SK-N-SH treated with all-trans-retinoic acid at 6 μM for 48 hours (cell line): ENCODE results near the gene RPS19BP1.
A peak's percentile ranks its signal among the peaks of the same experiment; 100 is the strongest.

Source experiments
- ATAC-seq: fragments of 200-7000 bp; cut with Tn5 transposase; 3 replicates; pipeline ENCODE4 v1.9.1; 2020; ENCODE audit warnings: mild to moderate bottlenecking, moderate library complexity
- ARNTL ChIP-seq: fragments of 450-650 bp; formaldehyde crosslinking; IDR thresholded peaks from 2 replicates; pipeline ENCODE4 v1.5.0; 2020; ENCODE audit warnings: low read depth, mild to moderate bottlenecking, moderate library complexity, borderline replicate concordance
- BACH2 ChIP-seq: fragments of 250-450 bp; sonication (Bioruptor Pico); IDR thresholded peaks from 2 replicates; pipeline ENCODE4 v1.9.0; 2021; ENCODE audit warnings: mild to moderate bottlenecking, borderline replicate concordance
- CSDC2 ChIP-seq: fragments of 250-450 bp; sonication (Bioruptor Pico); IDR thresholded peaks from 2 replicates; pipeline ENCODE4 v1.5.0; 2020; ENCODE audit warnings: mild to moderate bottlenecking, moderate library complexity
- ESRRG ChIP-seq: fragments of 250-450 bp; sonication (Bioruptor Pico); IDR thresholded peaks from 2 replicates; pipeline ENCODE4 v1.6.1; 2021; ENCODE audit warnings: mild to moderate bottlenecking
- GLIS3 ChIP-seq: fragments of 250-450 bp; sonication (Bioruptor Pico); IDR thresholded peaks from 2 replicates; pipeline ENCODE4 v1.5.0; 2020; ENCODE audit warnings: mild to moderate bottlenecking, moderate library complexity
- OSR1 ChIP-seq: fragments of 250-450 bp; sonication (Bioruptor Pico); IDR thresholded peaks from 2 replicates; pipeline ENCODE4 v1.8.0; 2022; ENCODE audit warnings: moderate library complexity, mild to moderate bottlenecking, inconsistent platforms
- PPARA ChIP-seq: fragments of 250-450 bp; sonication (Bioruptor Pico); IDR thresholded peaks from 2 replicates; pipeline ENCODE4 v1.5.0; 2020; ENCODE audit warnings: mild to moderate bottlenecking, borderline replicate concordance
- RARB ChIP-seq: fragments of 250-450 bp; sonication (Bioruptor Pico); IDR thresholded peaks from 2 replicates; pipeline ENCODE4 v1.8.0; 2021; ENCODE audit warnings: mild to moderate bottlenecking, moderate library complexity
- TCF4 ChIP-seq: fragments of 250-450 bp; sonication (Bioruptor Pico); IDR thresholded peaks from 2 replicates; pipeline ENCODE4 v1.8.0; 2021; ENCODE audit warnings: mild to moderate bottlenecking, moderate library complexity, borderline replicate concordance
- ZC3H10 ChIP-seq: fragments of 250-450 bp; sonication (Bioruptor Pico); IDR thresholded peaks from 2 replicates; pipeline ENCODE4 v1.5.1; 2021; ENCODE audit warnings: mild to moderate bottlenecking, moderate library complexity
- ZFP30 ChIP-seq: fragments of 450-650 bp; formaldehyde crosslinking; IDR thresholded peaks from 2 replicates; pipeline ENCODE4 v1.5.0; 2022; ENCODE audit warnings: mild to moderate bottlenecking, moderate library complexity
- ZNF565 ChIP-seq: fragments of 450-650 bp; formaldehyde crosslinking; conservative IDR thresholded peaks from 2 replicates; pipeline ENCODE4 v1.5.0; 2020; ENCODE audit warnings: low read depth, mild to moderate bottlenecking, moderate library complexity
- ZNF70 ChIP-seq: fragments of 450-650 bp; formaldehyde crosslinking; IDR thresholded peaks from 2 replicates; pipeline ENCODE4 v1.5.0; 2020; ENCODE audit warnings: mild to moderate bottlenecking, moderate library complexity
- ZNF8 ChIP-seq: fragments of 450-650 bp; formaldehyde crosslinking; IDR thresholded peaks from 2 replicates; pipeline ENCODE4 v1.5.0; 2020; ENCODE audit warnings: mild to moderate bottlenecking, moderate library complexity
- TF ChIP-seq, protein P1 (sequence below): fragments of 250-450 bp; sonication (Bioruptor Pico); IDR thresholded peaks from 2 replicates; pipeline ENCODE4 v1.8.0; 2021; ENCODE audit warnings: low read depth, mild to moderate bottlenecking, moderate library complexity, borderline replicate concordance
- TF ChIP-seq, protein P2 (sequence below): fragments of 250-450 bp; sonication (Bioruptor Pico); IDR thresholded peaks from 2 replicates; pipeline ENCODE4 v1.8.0; 2020; ENCODE audit warnings: mild to moderate bottlenecking, moderate library complexity, borderline replicate concordance
- TF ChIP-seq, protein P3 (sequence below): fragments of 250-450 bp; sonication (Bioruptor Pico); IDR thresholded peaks from 2 replicates; pipeline ENCODE4 v1.5.0; 2020; ENCODE audit warnings: mild to moderate bottlenecking, moderate library complexity
- TF ChIP-seq, protein P4 (sequence below): fragments of 250-450 bp; sonication (Bioruptor Pico); IDR thresholded peaks from 2 replicates; pipeline ENCODE4 v1.5.1; 2020; ENCODE audit warnings: low read depth, mild to moderate bottlenecking, moderate library complexity
- TF ChIP-seq, protein P5 (sequence below): fragments of 250-450 bp; sonication (Bioruptor Pico); IDR thresholded peaks from 2 replicates; pipeline ENCODE4 v1.5.1; 2021; ENCODE audit warnings: mild to moderate bottlenecking, moderate library complexity

RPS19BP1 gene

GRCh38 chr22:39575552-39575825 lies 42.9 kb upstream of the RPS19BP1 start:
- ATAC-seq: no peak
- TF ChIP-seq OSR1 (CRISPR knock-in tag) (no peak), ZNF565 (CRISPR knock-in tag) (no peak), ZNF70 (CRISPR knock-in tag) (no peak), BACH2 (CRISPR knock-in tag) (no peak), ARNTL (no peak), ESRRG (CRISPR knock-in tag) (no peak), TCF4 (CRISPR knock-in tag) (no peak), PPARA (CRISPR knock-in tag) (no peak), ZC3H10 (CRISPR knock-in tag) (no peak)
- TF ChIP-seq, protein P1, sequence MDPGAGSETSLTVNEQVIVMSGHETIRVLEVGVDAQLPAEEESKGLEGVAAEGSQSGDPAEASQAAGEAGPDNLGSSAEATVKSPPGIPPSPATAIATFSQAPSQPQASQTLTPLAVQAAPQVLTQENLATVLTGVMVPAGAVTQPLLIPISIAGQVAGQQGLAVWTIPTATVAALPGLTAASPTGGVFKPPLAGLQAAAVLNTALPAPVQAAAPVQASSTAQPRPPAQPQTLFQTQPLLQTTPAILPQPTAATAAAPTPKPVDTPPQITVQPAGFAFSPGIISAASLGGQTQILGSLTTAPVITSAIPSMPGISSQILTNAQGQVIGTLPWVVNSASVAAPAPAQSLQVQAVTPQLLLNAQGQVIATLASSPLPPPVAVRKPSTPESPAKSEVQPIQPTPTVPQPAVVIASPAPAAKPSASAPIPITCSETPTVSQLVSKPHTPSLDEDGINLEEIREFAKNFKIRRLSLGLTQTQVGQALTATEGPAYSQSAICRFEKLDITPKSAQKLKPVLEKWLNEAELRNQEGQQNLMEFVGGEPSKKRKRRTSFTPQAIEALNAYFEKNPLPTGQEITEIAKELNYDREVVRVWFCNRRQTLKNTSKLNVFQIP (CRISPR knock-in tag): no peak

- no peak for TF ChIP-seq ZNF8 (CRISPR knock-in tag)
- TF ChIP-seq, protein P2, sequence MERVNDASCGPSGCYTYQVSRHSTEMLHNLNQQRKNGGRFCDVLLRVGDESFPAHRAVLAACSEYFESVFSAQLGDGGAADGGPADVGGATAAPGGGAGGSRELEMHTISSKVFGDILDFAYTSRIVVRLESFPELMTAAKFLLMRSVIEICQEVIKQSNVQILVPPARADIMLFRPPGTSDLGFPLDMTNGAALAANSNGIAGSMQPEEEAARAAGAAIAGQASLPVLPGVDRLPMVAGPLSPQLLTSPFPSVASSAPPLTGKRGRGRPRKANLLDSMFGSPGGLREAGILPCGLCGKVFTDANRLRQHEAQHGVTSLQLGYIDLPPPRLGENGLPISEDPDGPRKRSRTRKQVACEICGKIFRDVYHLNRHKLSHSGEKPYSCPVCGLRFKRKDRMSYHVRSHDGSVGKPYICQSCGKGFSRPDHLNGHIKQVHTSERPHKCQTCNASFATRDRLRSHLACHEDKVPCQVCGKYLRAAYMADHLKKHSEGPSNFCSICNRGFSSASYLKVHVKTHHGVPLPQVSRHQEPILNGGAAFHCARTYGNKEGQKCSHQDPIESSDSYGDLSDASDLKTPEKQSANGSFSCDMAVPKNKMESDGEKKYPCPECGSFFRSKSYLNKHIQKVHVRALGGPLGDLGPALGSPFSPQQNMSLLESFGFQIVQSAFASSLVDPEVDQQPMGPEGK (CRISPR knock-in tag): no peak
- no peak for TF ChIP-seq TCF4 (CRISPR knock-in tag)
- TF ChIP-seq PPARA (CRISPR knock-in tag): no peak
- TF ChIP-seq, protein P3, sequence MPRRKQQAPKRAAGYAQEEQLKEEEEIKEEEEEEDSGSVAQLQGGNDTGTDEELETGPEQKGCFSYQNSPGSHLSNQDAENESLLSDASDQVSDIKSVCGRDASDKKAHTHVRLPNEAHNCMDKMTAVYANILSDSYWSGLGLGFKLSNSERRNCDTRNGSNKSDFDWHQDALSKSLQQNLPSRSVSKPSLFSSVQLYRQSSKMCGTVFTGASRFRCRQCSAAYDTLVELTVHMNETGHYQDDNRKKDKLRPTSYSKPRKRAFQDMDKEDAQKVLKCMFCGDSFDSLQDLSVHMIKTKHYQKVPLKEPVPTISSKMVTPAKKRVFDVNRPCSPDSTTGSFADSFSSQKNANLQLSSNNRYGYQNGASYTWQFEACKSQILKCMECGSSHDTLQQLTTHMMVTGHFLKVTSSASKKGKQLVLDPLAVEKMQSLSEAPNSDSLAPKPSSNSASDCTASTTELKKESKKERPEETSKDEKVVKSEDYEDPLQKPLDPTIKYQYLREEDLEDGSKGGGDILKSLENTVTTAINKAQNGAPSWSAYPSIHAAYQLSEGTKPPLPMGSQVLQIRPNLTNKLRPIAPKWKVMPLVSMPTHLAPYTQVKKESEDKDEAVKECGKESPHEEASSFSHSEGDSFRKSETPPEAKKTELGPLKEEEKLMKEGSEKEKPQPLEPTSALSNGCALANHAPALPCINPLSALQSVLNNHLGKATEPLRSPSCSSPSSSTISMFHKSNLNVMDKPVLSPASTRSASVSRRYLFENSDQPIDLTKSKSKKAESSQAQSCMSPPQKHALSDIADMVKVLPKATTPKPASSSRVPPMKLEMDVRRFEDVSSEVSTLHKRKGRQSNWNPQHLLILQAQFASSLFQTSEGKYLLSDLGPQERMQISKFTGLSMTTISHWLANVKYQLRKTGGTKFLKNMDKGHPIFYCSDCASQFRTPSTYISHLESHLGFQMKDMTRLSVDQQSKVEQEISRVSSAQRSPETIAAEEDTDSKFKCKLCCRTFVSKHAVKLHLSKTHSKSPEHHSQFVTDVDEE: no peak
- peak; percentile 88 for ATAC-seq
Measured at GRCh38 chr22:39574779-39575551, 42.4 kb upstream of the RPS19BP1 start.

- TF ChIP-seq ZC3H10 (CRISPR knock-in tag): no peak
- TF ChIP-seq ZNF565 (CRISPR knock-in tag): no peak
- no peak for TF ChIP-seq ZFP30 (CRISPR knock-in tag)
- TF ChIP-seq, protein P1 (CRISPR knock-in tag): no peak
- no peak for ATAC-seq
Measured at GRCh38 chr22:39571538-39571937, 39.0 kb upstream of the RPS19BP1 start.

DNA sequence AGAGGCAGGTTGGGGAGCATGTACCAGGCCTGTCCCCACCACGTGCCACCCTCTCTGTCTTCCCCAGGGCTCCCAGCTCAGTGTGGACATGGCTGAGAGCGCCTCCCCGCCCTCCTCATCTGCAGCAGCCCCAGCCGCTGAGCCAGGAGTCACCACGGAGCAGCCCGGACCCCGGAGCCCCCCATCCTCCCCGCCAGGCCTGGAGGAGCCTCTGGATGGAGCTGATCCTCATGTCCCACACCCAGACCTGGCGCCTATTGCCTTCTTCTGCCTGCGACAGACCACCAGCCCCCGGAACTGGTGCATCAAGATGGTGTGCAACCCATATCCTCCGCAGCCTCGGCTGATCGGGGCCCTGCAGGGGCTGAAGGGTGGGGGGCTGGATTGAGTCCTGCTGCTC lies 38.1 kb upstream of the RPS19BP1 start, which contains the start of gene CACNA1I:
CACNA1I (plus strand) TSS at position 89 of the 400 bp plus-strand sequence; CDS start at position 89, 0 bp downstream.
- no peak for ATAC-seq
- TF ChIP-seq ESRRG (CRISPR knock-in tag): no peak
- no peak for TF ChIP-seq ZFP30 (CRISPR knock-in tag)
- TF ChIP-seq, protein P1 (CRISPR knock-in tag): no peak
- TF ChIP-seq PPARA (CRISPR knock-in tag): no peak
- TF ChIP-seq TCF4 (CRISPR knock-in tag): no peak
- TF ChIP-seq CSDC2: no peak
- TF ChIP-seq ZNF8 (CRISPR knock-in tag): no peak
- TF ChIP-seq, protein P4, sequence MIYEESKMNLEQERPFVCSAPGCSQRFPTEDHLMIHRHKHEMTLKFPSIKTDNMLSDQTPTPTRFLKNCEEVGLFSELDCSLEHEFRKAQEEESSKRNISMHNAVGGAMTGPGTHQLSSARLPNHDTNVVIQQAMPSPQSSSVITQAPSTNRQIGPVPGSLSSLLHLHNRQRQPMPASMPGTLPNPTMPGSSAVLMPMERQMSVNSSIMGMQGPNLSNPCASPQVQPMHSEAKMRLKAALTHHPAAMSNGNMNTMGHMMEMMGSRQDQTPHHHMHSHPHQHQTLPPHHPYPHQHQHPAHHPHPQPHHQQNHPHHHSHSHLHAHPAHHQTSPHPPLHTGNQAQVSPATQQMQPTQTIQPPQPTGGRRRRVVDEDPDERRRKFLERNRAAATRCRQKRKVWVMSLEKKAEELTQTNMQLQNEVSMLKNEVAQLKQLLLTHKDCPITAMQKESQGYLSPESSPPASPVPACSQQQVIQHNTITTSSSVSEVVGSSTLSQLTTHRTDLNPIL (CRISPR knock-in tag): no peak
- TF ChIP-seq, protein P5, sequence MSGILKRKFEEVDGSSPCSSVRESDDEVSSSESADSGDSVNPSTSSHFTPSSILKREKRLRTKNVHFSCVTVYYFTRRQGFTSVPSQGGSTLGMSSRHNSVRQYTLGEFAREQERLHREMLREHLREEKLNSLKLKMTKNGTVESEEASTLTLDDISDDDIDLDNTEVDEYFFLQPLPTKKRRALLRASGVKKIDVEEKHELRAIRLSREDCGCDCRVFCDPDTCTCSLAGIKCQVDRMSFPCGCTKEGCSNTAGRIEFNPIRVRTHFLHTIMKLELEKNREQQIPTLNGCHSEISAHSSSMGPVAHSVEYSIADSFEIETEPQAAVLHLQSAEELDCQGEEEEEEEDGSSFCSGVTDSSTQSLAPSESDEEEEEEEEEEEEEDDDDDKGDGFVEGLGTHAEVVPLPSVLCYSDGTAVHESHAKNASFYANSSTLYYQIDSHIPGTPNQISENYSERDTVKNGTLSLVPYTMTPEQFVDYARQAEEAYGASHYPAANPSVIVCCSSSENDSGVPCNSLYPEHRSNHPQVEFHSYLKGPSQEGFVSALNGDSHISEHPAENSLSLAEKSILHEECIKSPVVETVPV (CRISPR knock-in tag): no peak
- no peak for TF ChIP-seq RARB
- TF ChIP-seq GLIS3 (CRISPR knock-in tag): no peak
- no peak for TF ChIP-seq ARNTL
